IPS DF 19.7 (cell line): Measurements from ENCODE around the gene NFATC3.

ENCODE experiments used
- DNase-seq: peaks from one replicate; pipeline ENCODE4 v3.0.0-alpha.2; 2013; ENCODE audit warnings: low read depth, low spot score

NFATC3 gene

GRCh38 chr16:68085259-68086071 is at the start of gene NFATC3:
Gene NFATC3 (plus strand): TSS chr16:68085370. CDS start chr16:68085682, 312 bp downstream.
- no peak for DNase-seq

GRCh38 chr16:68037841-68038597 is 47.2 kb upstream of the NFATC3 start:
- DNase-seq = no peak

- DNase-seq = peak; percentile 38
Measured at GRCh38 chr16:68040506-68041288, 44.5 kb upstream of the NFATC3 start.

- DNase-seq = no peak
Measured at GRCh38 chr16:68041783-68042182, 43.4 kb upstream of the NFATC3 start.

- DNase-seq = no peak
Measured at GRCh38 chr16:68046106-68046505, 39.1 kb upstream of the NFATC3 start.

GRCh38 chr16:68047987-68048386 is 37.2 kb upstream of the NFATC3 start:
- no peak for DNase-seq

GRCh38 chr16:68049449-68049848 is 35.7 kb upstream of the NFATC3 start:
- DNase-seq = no peak

- no peak for DNase-seq
Measured at GRCh38 chr16:68055395-68055794, 29.8 kb upstream of the NFATC3 start.

- DNase-seq = no peak
Measured at GRCh38 chr16:68059804-68060203, 25.4 kb upstream of the NFATC3 start.

GRCh38 chr16:68061396-68061795 is 23.8 kb upstream of the NFATC3 start:
- DNase-seq = no peak

- DNase-seq = no peak
Measured at GRCh38 chr16:68062910-68063393, 22.2 kb upstream of the NFATC3 start.

- no peak for DNase-seq
Measured at GRCh38 chr16:68064791-68065365, 20.3 kb upstream of the NFATC3 start.

GRCh38 chr16:68065716-68066305 is 19.4 kb upstream of the NFATC3 start:
- no peak for DNase-seq

- DNase-seq = no peak
Measured at GRCh38 chr16:68066763-68067162, 18.4 kb upstream of the NFATC3 start.

- no peak for DNase-seq
Measured at GRCh38 chr16:68068926-68069325, 16.2 kb upstream of the NFATC3 start.

- no peak for DNase-seq
Measured at GRCh38 chr16:68069511-68070248, 15.5 kb upstream of the NFATC3 start.

GRCh38 chr16:68070249-68070730 is 14.9 kb upstream of the NFATC3 start:
- no peak for DNase-seq

- DNase-seq = no peak
Measured at GRCh38 chr16:68070806-68071517, 14.2 kb upstream of the NFATC3 start.

GRCh38 chr16:68071518-68071901 is 13.7 kb upstream of the NFATC3 start:
- DNase-seq = no peak
